ENCODE measurements around the gene FPGS. TPM values are rescaled to one million over a fixed set of nuclear protein-coding genes. Genes with fewer than 3 reads are reported as not detected.

FPGS gene
- total RNA-seq, 8 experiments from 2014 or later, result 13.6 to 55.7 (median 28.6) TPM

GRCh38 chr9:127856729-127857116 lies 54.0 kb downstream of the FPGS start:
- ATAC-seq (replicated peaks in 6 of 8), result no peak
- in situ Hi-C loops (cut with MboI; ENCODE audit: low pct_unique_long_range_greater_than_20kb in 2 of 9, low sequenced_read_pairs in 9 of 9, unreplicated experiment in 9 of 9), result no loop called here
- WGBS, 10 experiments, result 20 to 92% (median 89%) methylated on average over 1 to 4 of the region's 8 CpGs; no CpG with 5 or more reads in 7 of the 10 experiments
- Histone ChIP-seq H3K4me3 (no peak overlapping the region), H3K27ac (no peak overlapping the region), H3K4me1 (replicated peaks in 1 of 2) (peaks cover 0 to 14% of the 10 kb centered on the region in 2 donors)

GRCh38 chr9:127857278-127857677 lies 54.6 kb downstream of the FPGS start:
- no peak for ATAC-seq (replicated peaks in 6 of 8)
- Histone ChIP-seq H3K4me1 (replicated peaks in 1 of 2) (peaks cover 0 to 14% of the 10 kb centered on the region in 2 donors), H3K4me3 (no peak overlapping the region), H3K27ac (no peak overlapping the region)
- in situ Hi-C loops (cut with MboI; ENCODE audit: low pct_unique_long_range_greater_than_20kb in 2 of 9, low sequenced_read_pairs in 9 of 9, unreplicated experiment in 9 of 9), result no loop called here
- WGBS, 10 experiments, result 60 to 62% methylated on average over 1 to 4 of the region's 4 CpGs; no CpG with 5 or more reads in 8 of the 10 experiments

GRCh38 chr9:127858041-127858512 lies 55.4 kb downstream of the FPGS start:
- in situ Hi-C loops (cut with MboI; ENCODE audit: low pct_unique_long_range_greater_than_20kb in 2 of 9, low sequenced_read_pairs in 9 of 9, unreplicated experiment in 9 of 9), result no loop called here
- ATAC-seq (replicated peaks in 6 of 8), result peak in 5 of 8 experiments; percentile 4 to 42 (median 14)
- H3K4me3 ChIP-seq, result no peak overlapping the region
- 42 to 79% (median 69%) methylated on average over 4 to 8 of the region's 12 CpGs; no CpG with 5 or more reads in 5 of the 10 experiments for WGBS, 10 experiments
- peaks cover 0 to 14% of the 10 kb centered on the region in 2 donors for H3K4me1 ChIP-seq (replicated peaks in 1 of 2)
- no peak overlapping the region for H3K27ac ChIP-seq

- H3K27ac ChIP-seq, result no peak overlapping the region
- H3K4me3 ChIP-seq, result no peak overlapping the region
- WGBS, 10 experiments, result 62 to 100% (median 83%) methylated on average over 1 to 7 of the region's 8 CpGs; no CpG with 5 or more reads in 2 of the 10 experiments
- in situ Hi-C loops (cut with MboI; ENCODE audit: low pct_unique_long_range_greater_than_20kb in 2 of 9, low sequenced_read_pairs in 9 of 9, unreplicated experiment in 9 of 9), result no loop called here
- peaks cover 0 to 12% of the 10 kb centered on the region in 2 donors for H3K4me1 ChIP-seq (replicated peaks in 1 of 2)
- no peak for ATAC-seq (replicated peaks in 6 of 8)
Observed at GRCh38 chr9:127860260-127860659, 57.6 kb downstream of the FPGS start.

- no peak for ATAC-seq (replicated peaks in 6 of 8)
- no peak overlapping the region for H3K4me3 ChIP-seq
- 67 to 100% (median 100%) methylated on average over 1 to 8 of the region's 11 CpGs; no CpG with 5 or more reads in 5 of the 10 experiments for WGBS, 10 experiments
- in situ Hi-C loops (cut with MboI; ENCODE audit: low pct_unique_long_range_greater_than_20kb in 2 of 9, low sequenced_read_pairs in 9 of 9, unreplicated experiment in 9 of 9), result no loop called here
- peaks cover 0 to 16% of the 10 kb centered on the region in 2 donors for H3K4me1 ChIP-seq (replicated peaks in 1 of 2)
- no peak overlapping the region for H3K27ac ChIP-seq
Observed at GRCh38 chr9:127860779-127861178, 58.1 kb downstream of the FPGS start.

GRCh38 chr9:127862075-127863011 lies 59.7 kb downstream of the FPGS start:
- in situ Hi-C loops (cut with MboI; ENCODE audit: low pct_unique_long_range_greater_than_20kb in 2 of 9, low sequenced_read_pairs in 9 of 9, unreplicated experiment in 9 of 9), result no loop called here
- peak in 4 of 8 experiments; percentile 23 to 43 (median 32) for ATAC-seq (replicated peaks in 6 of 8)
- H3K27ac ChIP-seq, result no peak overlapping the region
- H3K4me1 ChIP-seq (replicated peaks in 1 of 2), result peaks cover 0 to 16% of the 10 kb centered on the region in 2 donors
- WGBS, 10 experiments, result 20 to 100% (median 76%) methylated on average over 1 to 12 of the region's 29 CpGs; no CpG with 5 or more reads in 4 of the 10 experiments
- H3K4me3 ChIP-seq, result no peak overlapping the region

GRCh38 chr9:127863191-127863621 lies 60.5 kb downstream of the FPGS start:
- Histone ChIP-seq H3K27ac (no peak overlapping the region), H3K4me3 (no peak overlapping the region), H3K4me1 (replicated peaks in 1 of 2) (peaks cover 0 to 11% of the 10 kb centered on the region in 2 donors)
- in situ Hi-C loops (cut with MboI; ENCODE audit: low pct_unique_long_range_greater_than_20kb in 2 of 9, low sequenced_read_pairs in 9 of 9, unreplicated experiment in 9 of 9), result no loop called here
- ATAC-seq (replicated peaks in 6 of 8), result no peak
- WGBS, 10 experiments, result 65 to 100% (median 87%) methylated on average over 1 to 9 of the region's 13 CpGs

Other genes starting within 250 kb of the FPGS start
- 10 to 100 TPM; 21.1 to 77.4 (median 41.4) TPM for gene STXBP1, start 190.6 kb upstream of the FPGS start, total RNA-seq
- 1 to 10 TPM in 6 of 8 experiments, under 1 TPM in 2; 0.87 to 9.0 (median 1.9) TPM for gene CFAP157, start 95.9 kb upstream of the FPGS start, total RNA-seq
- 10 to 100 TPM in 4 of 8 experiments, 1 to 10 TPM in 4; 6.1 to 48.9 (median 11.5) TPM for gene PTRH1, start 87.2 kb upstream of the FPGS start, total RNA-seq
- gene TTC16, start 86.8 kb upstream of the FPGS start, total RNA-seq, result under 1 TPM; 0.05 to 0.57 (median 0.28) TPM
- gene TOR2A, start 67.6 kb upstream of the FPGS start, total RNA-seq, result 10 to 100 TPM in 6 of 8 experiments, 1 to 10 TPM in 2; 5.5 to 18.1 (median 11.8) TPM
- 10 to 100 TPM in 2 of 8 experiments, 1 to 10 TPM in 4, under 1 TPM in 2; 0.14 to 12.5 (median 6.5) TPM for gene SH2D3C, start 24.2 kb upstream of the FPGS start, total RNA-seq
- gene CDK9, start 16.8 kb upstream of the FPGS start, total RNA-seq, result 10 to 100 TPM; 20.1 to 48.7 (median 29.8) TPM
- gene ENG, start 51.8 kb downstream of the FPGS start, total RNA-seq, result 10 to 100 TPM in 3 of 8 experiments, 1 to 10 TPM in 2, under 1 TPM in 3; 0.21 to 28.1 (median 2.4) TPM
- gene AK1, start 74.8 kb downstream of the FPGS start, total RNA-seq, result 100 to 1,000 TPM in 1 of 8 experiments, 10 to 100 TPM in 7; 27.8 to 238 (median 47.0) TPM
- gene ST6GALNAC6, start 96.7 kb downstream of the FPGS start, total RNA-seq, result 10 to 100 TPM in 4 of 8 experiments, 1 to 10 TPM in 4; 5.6 to 48.8 (median 17.5) TPM
- 10 to 100 TPM in 6 of 8 experiments, 1 to 10 TPM in 2; 6.5 to 54.7 (median 14.6) TPM for gene ST6GALNAC4, start 114.2 kb downstream of the FPGS start, total RNA-seq
- 1 to 10 TPM in 7 of 8 experiments, under 1 TPM in 1; 0.66 to 4.9 (median 3.1) TPM for gene PIP5KL1, start 127.9 kb downstream of the FPGS start, total RNA-seq
- gene DPM2, start 135.0 kb downstream of the FPGS start, total RNA-seq, result 10 to 100 TPM; 22.5 to 37.6 (median 28.8) TPM
- gene EEIG1, start 178.1 kb downstream of the FPGS start, total RNA-seq, result 10 to 100 TPM in 5 of 8 experiments, 1 to 10 TPM in 3; 4.7 to 29.8 (median 13.3) TPM

Measured in motor neuron (in vitro differentiated cells).